Stimulated activated CD4-positive, alpha-beta T cell treated with anti-CD3 and anti-CD28 coated beads, Interleukin-2, amount 100 ng/mL, for 48 hours (primary cell): ENCODE results near the gene GDF2.
A peak's percentile ranks its signal among the peaks of the same experiment; 100 is the strongest.

ENCODE experiments used
- DNase-seq, 2 donors: peaks; one replicate each; pipeline ENCODE4 v3.0.0-alpha.2; 2020

GDF2 gene

DNA sequence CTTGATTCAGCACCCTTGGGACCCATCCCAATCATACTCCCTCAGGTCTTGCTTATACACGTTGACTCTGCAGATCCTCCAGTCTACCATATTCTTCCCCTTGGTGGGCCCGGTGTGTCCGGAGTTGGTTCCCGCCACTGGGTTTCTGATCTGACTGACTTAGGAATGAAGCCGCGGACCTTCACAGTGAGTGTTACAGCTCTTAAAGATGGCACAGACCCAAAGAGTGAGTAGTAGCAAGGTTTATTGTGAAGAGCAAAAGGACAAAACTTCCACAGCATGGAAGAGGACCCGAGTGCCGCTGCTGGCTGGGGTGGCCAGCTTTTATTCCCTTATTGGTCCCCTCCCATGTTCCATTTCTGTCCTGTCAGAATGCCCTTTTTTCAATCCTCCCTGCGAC lies 28.2 kb upstream of the GDF2 start:
- no peak for DNase-seq

DNA sequence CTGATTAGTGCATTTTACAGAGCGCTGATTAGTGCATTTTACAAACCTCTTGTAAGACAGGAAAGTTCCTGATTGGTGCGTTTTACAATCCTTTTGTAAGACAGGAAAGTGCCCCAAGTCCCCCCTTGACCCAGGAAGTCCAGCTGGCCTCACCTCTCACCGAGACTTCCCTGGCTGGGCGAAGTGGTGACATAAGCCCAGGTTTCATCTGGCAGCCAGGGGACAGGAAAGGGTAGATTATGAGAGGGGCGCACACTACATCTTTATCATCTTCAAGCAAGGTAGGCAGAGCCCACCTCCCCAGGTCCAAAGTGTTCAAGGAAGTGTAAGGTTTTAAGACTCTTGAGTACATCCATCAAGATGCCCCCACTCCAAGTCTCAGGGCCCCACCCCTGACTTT lies 27.8 kb upstream of the GDF2 start:
- DNase-seq: no peak

DNA sequence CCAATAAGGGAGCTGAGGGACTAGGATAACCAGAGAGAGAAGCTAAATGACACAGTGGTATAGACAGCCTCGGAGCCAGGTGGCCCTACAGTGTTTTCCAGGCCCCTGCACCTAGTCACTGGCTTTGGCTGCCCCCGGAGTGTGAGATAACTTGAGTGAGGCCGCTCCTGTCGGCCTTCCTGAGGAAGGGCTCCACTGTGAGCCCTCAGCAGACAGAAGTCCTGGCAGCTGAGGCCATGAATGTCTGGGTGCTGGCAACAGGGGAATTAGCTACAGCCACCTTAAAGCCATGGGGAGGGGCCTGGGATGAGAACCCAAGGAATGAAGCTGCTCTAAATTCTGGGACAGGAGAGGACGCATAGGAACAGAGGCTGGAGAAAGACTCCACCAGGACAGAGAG lies 26.8 kb upstream of the GDF2 start:
- no peak for DNase-seq

DNA sequence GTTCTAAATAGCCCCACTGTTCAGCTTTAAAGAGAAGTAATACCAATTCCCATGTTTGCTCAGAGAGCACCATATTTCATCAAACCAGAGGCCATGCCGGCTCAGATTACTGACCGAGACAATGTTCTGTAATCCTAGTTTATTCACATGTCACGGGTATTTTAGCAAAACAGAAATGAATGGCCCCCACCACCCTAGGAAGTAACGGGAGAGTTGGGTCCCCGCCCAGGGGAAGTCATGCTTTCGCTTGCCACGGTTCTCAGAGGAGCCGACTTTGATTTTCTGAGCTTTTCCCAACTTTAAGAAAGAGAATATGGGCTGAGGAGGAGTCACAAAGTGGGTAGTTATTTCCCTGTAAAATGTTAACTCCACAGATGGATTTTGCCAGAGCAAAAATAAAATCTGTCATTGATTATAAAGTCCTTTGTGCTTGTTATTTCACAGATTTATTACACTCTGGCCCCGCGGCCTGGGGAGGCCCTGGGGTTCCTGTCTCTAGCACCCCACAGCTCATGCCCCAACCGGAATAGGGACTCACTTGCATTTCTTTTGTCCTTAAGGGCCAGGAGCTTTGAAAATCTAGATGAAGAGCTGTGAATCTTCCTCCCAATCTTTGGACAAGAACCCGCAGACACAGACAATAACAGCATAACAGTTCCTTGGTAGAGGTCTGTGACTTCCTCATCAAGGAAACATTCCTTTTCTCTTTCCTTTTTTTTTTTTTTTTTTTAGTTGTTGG lies 25.9 kb upstream of the GDF2 start:
- no peak for DNase-seq

- DNase-seq: no peak
Measured at GRCh38 chr10:47296941-47297340, 25.3 kb upstream of the GDF2 start.

- no peak for DNase-seq
Measured at GRCh38 chr10:47297866-47298540, 24.3 kb upstream of the GDF2 start.

DNA sequence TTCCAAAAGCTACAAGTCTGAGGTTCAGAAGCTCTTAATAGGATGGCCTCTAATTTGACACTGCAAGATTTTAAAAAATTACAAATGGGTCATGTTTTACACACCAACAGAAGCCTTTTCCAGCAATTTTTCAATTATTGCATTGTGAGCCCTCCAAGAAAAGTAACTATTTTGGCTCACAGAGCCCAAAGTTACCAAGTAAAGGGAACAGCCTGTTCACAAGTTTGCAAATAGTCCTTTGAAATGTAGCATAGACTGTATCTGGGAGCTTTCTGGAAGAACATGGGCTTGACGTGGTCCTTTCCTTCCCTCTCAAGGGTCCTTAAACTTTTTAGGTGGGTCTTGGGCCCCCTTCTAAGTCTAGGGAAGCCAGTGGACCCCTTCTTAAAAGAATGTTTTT lies 23.5 kb upstream of the GDF2 start:
- no peak for DNase-seq

- no peak for DNase-seq
Measured at GRCh38 chr10:47299611-47300428, 22.4 kb upstream of the GDF2 start, which contains the start of gene GDF10. Gene GDF10 (plus strand): TSS chr10:47300197. CDS start chr10:47300652, 455 bp downstream.

DNA sequence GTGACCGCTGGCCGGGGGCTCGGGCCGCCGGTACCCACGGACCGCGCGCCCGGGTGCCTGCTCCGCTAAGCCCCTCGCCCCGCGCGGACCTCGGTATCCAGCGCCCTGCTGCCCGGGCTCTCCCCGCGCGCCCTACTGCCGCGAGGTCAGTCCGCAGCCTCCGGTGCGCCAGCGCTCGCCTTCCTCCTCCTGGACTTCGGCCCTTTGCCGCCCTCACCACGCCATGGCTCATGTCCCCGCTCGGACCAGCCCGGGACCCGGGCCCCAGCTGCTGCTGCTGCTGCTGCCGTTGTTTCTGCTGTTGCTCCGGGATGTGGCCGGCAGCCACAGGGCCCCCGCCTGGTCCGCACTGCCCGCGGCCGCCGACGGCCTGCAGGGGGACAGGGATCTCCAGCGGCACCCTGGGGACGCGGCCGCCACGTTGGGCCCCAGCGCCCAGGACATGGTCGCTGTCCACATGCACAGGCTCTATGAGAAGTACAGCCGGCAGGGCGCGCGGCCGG lies 21.8 kb upstream of the GDF2 start:
- DNase-seq: no peak

GRCh38 chr10:47301833-47302232 lies 20.4 kb upstream of the GDF2 start:
- DNase-seq: no peak

DNA sequence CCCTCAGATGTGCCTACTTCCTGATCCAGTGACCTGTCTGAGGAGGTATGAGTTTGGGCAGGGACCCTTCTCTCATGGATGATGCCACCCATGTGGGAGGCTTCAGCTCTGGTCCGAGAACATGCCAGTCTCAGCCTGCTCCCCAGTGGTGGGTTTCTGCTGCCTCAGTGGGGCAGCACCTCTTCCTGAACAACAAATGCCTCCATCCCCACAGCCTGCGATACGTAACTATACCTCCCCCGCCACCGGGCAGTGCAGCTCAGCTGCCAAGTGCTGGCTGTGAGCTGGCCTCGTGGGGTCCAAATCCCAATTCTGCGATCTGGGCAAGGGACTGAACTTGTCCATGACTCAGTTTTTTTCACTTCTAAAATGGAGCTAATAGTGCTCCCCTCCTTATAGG lies 19.1 kb upstream of the GDF2 start:
- no peak for DNase-seq

DNA sequence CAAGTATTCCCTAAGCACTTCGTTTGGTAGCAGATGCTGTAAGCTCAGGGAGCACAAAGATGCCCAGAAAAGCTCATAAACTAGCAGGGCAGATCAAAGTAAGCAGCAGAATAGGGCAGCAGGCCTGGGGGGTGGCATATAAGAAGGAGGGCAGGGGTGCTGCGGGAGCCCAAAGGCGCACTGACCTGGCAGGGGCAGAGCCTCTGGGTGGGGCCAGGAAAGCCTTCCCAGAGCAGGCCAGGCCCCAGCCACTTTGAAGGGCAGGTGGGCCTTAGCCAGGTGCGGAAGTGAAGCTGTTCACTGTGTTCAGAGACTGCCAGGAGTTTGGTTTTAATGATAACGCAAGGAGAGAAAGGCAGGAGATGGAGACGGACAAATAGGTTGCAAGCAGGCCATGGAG lies 18.4 kb upstream of the GDF2 start:
- DNase-seq: no peak

GRCh38 chr10:47305566-47305965 lies 16.7 kb upstream of the GDF2 start:
- no peak for DNase-seq

DNA sequence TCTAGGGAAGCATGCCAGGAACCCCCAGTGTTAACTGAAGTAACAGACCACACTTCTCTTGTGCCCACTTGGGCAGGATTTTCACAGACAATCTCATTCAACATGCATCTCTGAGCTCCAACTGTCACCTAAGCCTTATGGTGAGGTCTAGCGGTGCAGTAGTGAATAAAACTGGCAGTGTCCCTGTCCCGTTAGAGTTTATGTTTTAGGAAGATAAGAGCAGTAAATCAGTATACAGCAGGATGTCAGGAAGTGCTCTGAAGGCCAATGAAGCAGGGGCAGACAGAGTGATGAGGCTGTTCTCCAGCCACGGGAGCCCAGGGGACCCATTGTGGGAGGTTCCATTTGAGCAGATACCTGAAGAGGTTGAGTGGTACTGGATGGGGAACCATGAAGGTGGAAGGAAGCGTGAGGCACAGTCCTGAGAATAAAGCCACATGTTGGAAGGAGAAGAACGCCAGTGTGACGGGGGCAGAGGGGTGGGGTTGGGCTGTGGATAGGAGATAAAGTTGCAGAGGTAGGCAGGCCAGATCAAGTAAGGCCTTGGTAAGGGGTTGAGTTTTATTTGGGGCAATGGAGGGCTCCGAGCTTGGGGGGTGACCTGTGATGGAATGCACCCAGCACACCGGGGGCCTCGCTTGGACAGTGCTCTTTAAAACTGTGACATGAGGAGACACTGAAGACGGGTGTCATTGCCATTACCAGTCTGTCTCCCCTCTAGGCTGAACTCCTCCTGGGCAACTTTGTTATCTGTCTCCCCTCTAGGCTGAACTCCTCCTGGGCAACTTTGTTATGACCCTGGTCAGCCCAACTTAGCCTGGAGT lies 15.7 kb upstream of the GDF2 start:
- DNase-seq: no peak

GRCh38 chr10:47307381-47307780 lies 14.9 kb upstream of the GDF2 start:
- DNase-seq: no peak

GRCh38 chr10:47308775-47309174 lies 13.5 kb upstream of the GDF2 start:
- DNase-seq: no peak

GRCh38 chr10:47309408-47310089 lies 12.7 kb upstream of the GDF2 start:
- DNase-seq: no peak

GRCh38 chr10:47310090-47310505 lies 12.2 kb upstream of the GDF2 start:
- DNase-seq: no peak

- DNase-seq: peak in 1 of 2 donors; percentile 13
Measured at GRCh38 chr10:47311193-47311931, 10.9 kb upstream of the GDF2 start.

DNA sequence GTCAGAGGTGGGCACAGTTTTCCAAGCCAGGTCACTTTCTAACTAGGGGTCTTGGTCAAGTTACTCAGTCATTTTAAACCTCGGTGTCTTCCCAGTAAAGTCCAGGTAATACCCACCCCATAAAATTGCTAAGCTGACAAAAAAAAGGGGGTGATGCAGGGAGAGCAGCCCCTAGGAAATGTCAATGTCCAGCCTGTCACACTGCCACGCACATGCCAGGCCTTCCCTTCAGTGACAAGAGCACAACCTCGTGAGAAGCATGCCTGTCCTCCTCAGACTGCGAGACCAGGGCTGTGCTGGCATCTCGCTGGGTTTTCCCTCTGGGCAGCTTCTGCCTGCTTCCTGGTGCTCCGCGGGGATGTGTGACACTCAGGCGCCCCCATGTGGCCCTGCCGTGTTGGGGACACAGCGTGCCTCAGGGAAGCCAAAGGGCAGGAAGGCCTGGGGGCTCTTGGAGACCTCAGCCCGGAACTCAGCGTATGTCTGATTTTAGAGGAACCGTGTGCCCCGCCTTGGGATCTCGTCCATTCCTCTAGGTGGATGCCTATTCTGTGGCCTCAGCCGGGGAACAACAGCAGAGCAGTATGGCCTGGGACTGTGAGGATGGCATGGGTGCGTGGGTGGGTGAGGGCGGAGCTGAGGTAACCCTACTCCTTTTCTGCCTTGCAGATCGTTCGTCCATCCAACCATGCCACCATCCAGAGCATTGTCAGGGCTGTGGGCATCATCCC lies 10.2 kb upstream of the GDF2 start:
- peak; percentile 77 to 81 for DNase-seq

- no peak for DNase-seq
Measured at GRCh38 chr10:47312663-47312995, 9.6 kb upstream of the GDF2 start.
